Endothelial cell of umbilical vein (primary cell): ENCODE results near the gene ZNF668.

ENCODE experiments used
- EZH2 ChIP-seq: IDR thresholded peaks from 2 replicates; pipeline ENCODE4 v1.6.1; 2012; ENCODE audit warnings: borderline replicate concordance, low read depth, mild to moderate bottlenecking, moderate library complexity, low read length, inconsistent platforms; ENCODE audit not compliant: severe bottlenecking
- FOS ChIP-seq: IDR thresholded peaks from 2 replicates; pipeline ENCODE4 v1.6.1; 2011; ENCODE audit warnings: mild to moderate bottlenecking, low read length, moderate library complexity, borderline replicate concordance; ENCODE audit not compliant: insufficient read depth
- GATA2 ChIP-seq: IDR thresholded peaks from 2 replicates; pipeline ENCODE4 v1.7.0; 2011; ENCODE audit warnings: low read depth, mild to moderate bottlenecking, moderate library complexity, mixed read lengths, low read length; ENCODE audit not compliant: insufficient read length, insufficient read depth
- JUN ChIP-seq: IDR thresholded peaks from 2 replicates; pipeline ENCODE4 v1.6.1; 2011; ENCODE audit warnings: borderline replicate concordance, low read depth; ENCODE audit not compliant: insufficient read length, insufficient read depth
- MYC ChIP-seq: IDR thresholded peaks from one replicate; pipeline ENCODE4 v1.6.1; 2011; ENCODE audit warnings: mild to moderate bottlenecking, low read depth, low read length
- POLR2A ChIP-seq: IDR thresholded peaks from 2 replicates; pipeline ENCODE4 v1.6.1; 2012; ENCODE audit warnings: low read depth, mild to moderate bottlenecking, control low read depth, low read length
- POLR2AphosphoS5 ChIP-seq: IDR thresholded peaks from 2 replicates; pipeline ENCODE4 v1.6.1; 2012; ENCODE audit warnings: low read depth, mild to moderate bottlenecking, control low read depth, low read length, moderate library complexity; ENCODE audit not compliant: insufficient read depth
- TF ChIP-seq, protein P1 (sequence below), 2 donors: IDR thresholded peaks; 1 replicate in 1 of 2; 2 replicates in 1 of 2; pipeline ENCODE4 v1.5.1; 2011; ENCODE audit warnings: low read length in 2 of 2, mild to moderate bottlenecking in 2 of 2, moderate library complexity in 2 of 2, control low read depth in 1 of 2, inconsistent platforms in 1 of 2, low read depth in 1 of 2; ENCODE audit not compliant: insufficient read depth in 1 of 2; ENCODE audit errors: extremely low read depth in 1 of 2
- TF ChIP-seq, protein P2 (sequence below): IDR thresholded peaks from 2 replicates; pipeline ENCODE4 v1.6.1; 2011; ENCODE audit not compliant: insufficient read depth, insufficient read length

DNA sequence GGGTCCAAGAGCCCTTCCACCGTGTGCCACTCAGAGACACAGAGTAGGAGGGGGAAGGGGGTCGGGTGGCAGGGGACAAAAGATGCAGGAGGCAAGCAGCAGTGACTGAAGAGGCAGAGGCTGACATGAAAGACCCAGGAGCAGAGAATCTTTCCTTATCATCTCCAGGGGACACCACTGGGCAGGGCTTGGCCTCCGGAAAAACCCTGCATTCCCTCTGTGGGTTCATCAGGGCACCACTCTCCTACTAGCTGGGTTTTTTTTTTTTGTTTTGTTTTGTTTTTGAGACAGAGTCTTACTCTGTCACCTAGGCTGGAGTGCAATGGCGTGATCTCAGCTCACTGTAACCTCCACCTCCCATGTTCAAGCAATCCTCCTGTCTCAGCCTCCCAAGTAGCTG lies 42.8 kb downstream of the ZNF668 start:
- TF ChIP-seq, protein P1, sequence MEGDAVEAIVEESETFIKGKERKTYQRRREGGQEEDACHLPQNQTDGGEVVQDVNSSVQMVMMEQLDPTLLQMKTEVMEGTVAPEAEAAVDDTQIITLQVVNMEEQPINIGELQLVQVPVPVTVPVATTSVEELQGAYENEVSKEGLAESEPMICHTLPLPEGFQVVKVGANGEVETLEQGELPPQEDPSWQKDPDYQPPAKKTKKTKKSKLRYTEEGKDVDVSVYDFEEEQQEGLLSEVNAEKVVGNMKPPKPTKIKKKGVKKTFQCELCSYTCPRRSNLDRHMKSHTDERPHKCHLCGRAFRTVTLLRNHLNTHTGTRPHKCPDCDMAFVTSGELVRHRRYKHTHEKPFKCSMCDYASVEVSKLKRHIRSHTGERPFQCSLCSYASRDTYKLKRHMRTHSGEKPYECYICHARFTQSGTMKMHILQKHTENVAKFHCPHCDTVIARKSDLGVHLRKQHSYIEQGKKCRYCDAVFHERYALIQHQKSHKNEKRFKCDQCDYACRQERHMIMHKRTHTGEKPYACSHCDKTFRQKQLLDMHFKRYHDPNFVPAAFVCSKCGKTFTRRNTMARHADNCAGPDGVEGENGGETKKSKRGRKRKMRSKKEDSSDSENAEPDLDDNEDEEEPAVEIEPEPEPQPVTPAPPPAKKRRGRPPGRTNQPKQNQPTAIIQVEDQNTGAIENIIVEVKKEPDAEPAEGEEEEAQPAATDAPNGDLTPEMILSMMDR (IDR thresholded peaks at IDR 0.05; ENCODE audit: extremely low read depth in 1 of 2, insufficient read depth in 1 of 2, low read depth in 1 of 2, low read length in 2 of 2), result no peak
- no peak for TF ChIP-seq JUN
- no peak for TF ChIP-seq POLR2A
- no peak for TF ChIP-seq EZH2
- TF ChIP-seq, protein P2, sequence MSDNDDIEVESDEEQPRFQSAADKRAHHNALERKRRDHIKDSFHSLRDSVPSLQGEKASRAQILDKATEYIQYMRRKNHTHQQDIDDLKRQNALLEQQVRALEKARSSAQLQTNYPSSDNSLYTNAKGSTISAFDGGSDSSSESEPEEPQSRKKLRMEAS, result no peak
- TF ChIP-seq POLR2AphosphoS5, result no peak
- no peak for TF ChIP-seq MYC
- TF ChIP-seq FOS, result no peak
- no peak for TF ChIP-seq GATA2
